Inferior parietal cortex (tissue), 1 donor: ENCODE data around the gene TRIP4.
"Not testable (repeated sequence)": the region's sequence is repeated elsewhere in the genome, so short reads cannot be mapped to it uniquely, and the experiment has no call there.

ENCODE experiments used
- DNase-seq: peaks from one replicate; pipeline ENCODE4 v3.0.0-alpha.2; 2016; ENCODE audit errors: extremely low spot score

The TRIP4 gene

GRCh38 chr15:64485796-64486195 lies 98.2 kb downstream of the TRIP4 start:
- DNase-seq: no peak

GRCh38 chr15:64490598-64491259 lies 103.1 kb downstream of the TRIP4 start:
- no peak for DNase-seq

- no peak for DNase-seq
Observed at GRCh38 chr15:64493641-64494040, 106.0 kb downstream of the TRIP4 start.

- DNase-seq: not testable (repeated sequence)
Observed at GRCh38 chr15:64495968-64496367, 108.3 kb downstream of the TRIP4 start.

GRCh38 chr15:64500695-64501395 lies 113.2 kb downstream of the TRIP4 start:
- DNase-seq: no peak

GRCh38 chr15:64501396-64501715 lies 113.7 kb downstream of the TRIP4 start:
- no peak for DNase-seq

GRCh38 chr15:64502151-64502550 lies 114.5 kb downstream of the TRIP4 start:
- no peak for DNase-seq

GRCh38 chr15:64502551-64502950 lies 114.9 kb downstream of the TRIP4 start:
- no peak for DNase-seq

GRCh38 chr15:64503197-64503596 lies 115.6 kb downstream of the TRIP4 start:
- DNase-seq: peak; percentile 58

GRCh38 chr15:64503640-64504039 lies 116.0 kb downstream of the TRIP4 start:
- DNase-seq: no peak
